NK-92 treated with Interleukin-12 subunit alpha and Interleukin-12 subunit beta, amount 100 ng/mL, for 24 hours (cell line): ENCODE results near the gene HMGCL.
"Not testable (repeated sequence)": the region's sequence is repeated elsewhere in the genome, so short reads cannot be mapped to it uniquely, and the experiment has no call there.

Source experiments
- DNase-seq: peaks from one replicate; lab custom pipeline; 2025; lab: John Stamatoyannopoulos, UW

The HMGCL gene

DNA sequence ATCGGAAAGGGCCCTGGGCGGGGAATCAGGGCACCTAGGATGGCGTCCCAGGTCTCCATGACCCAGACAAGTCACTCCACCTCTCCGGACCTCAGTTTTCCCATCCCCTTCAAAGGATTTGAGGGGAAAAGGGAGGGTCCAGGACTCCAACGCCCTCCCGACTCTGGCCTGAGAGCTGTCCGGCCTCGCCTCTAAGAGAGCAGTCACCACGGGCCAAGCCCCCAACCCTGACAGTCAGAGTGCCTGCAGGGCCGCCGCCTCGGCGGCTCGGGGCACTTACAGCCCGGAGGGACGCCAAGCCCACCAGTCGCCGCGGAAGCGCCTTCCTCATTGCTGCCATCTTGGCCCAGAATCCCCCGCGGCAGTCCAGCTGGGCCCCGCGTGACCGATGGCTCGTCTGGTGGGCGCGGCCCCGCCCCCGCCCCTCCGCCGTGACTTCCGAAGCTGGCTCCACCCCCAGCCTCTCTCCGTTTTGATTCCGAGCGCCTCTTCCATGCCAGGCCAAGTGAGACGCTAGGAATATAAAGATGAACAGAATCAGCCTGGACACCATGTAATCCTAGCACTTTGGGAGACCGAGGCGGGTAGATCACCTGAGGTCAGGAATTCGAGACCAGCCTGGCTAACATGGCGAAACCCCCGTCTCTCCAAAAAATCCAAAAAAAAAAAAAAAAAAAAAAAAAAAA, at the start of gene HMGCL:
Gene HMGCL, minus strand, starts transcription at position 354 of the 686 bp plus-strand sequence. Its CDS starts 14 bp downstream, at position 340.
- DNase-seq = peak; percentile 82

DNA sequence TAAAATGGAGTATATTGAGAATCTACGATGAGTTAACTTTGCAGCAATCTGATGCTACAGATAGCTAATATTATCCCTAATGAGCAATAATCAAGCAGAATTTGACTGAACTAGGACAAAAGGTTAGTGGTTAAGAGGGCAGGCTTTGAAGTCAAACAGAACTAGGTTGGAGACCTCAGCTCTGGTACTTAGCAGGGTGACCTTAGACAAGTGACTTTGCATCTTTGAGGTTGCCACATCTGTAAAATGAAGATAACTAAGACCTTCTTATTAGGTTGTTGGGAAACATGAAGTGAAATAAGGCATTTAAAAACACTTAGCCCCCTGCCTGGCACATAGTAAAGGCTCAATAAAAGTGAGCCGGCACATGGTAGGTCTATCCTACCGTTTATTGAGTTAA, 47.2 kb upstream of the HMGCL start:
- no peak for DNase-seq

DNA sequence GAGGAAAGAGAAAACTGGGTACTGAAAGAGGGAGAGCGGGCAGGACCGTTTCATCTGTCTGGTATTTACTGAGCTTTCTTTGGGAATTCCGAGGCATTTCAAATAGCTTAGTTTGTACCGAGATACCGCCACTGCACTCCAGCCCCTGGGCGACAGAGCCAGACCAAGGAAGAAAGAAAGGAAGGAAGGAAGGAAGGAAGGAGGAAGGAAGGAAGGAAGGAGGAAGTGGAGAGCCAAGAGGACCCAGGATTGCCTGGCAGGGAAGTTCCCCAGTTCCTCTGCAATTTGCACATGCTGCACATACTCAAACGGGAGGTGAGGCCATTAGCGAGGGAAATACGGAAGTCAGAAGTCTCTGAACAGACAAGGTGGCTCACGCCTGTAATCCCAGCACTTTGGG, 43.8 kb upstream of the HMGCL start:
- no peak for DNase-seq

DNA sequence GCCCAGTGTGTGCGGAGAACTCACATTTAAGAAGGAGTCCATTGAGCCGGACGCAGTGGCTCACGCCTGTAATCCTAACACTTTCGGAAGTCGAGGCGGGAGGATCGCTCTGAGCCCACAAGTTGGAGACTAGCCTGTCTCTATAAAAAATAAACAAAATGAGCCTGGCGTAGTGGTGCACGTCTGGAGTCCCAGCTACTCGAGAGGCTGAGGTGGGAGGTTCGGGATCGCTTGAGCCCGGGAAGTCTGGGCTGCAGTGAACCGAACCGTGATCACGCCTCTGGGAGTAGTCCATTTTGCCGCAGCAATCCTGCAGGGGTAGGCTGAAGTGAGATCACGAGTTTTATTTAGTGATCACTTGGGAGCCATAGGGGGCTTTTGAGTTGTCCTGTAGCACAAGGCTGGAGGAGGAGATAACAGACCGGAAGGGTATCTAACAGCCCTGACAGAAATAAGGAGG, 43.4 kb upstream of the HMGCL start:
- no peak for DNase-seq

DNA sequence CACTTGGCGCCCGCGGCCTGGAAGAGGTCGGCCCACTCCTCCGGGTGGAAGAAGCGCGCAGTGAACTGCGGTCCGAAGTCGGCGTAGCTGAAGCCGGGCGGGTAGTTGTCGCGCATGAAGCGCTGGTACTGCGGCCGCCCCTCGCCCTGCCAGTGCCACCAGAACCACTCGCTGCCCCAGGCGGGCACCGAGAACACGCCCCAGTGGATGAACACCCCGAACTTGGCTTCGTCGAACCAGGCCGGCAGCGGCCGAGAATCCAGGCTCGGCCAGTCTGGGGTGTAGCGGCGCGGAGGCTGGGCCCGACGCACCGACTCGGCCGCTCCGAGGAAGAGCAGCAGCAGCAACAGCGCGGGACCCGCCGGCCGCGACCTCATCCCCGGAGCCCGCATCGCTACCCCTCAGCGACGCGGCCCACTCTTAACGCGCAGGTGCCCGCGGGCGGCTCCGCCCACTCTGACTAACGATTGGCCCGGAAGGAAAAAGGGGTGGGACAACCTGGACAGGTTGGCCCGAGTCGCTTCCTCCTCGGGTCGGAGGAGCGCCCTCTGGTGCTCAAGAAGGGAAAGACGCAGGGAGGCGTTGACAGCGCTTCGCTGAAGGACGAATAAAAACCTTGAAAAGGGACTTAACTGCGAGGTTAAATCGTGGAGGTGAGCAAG, 42.8 kb upstream of the HMGCL start, which contains the start of gene FUCA1:
Gene FUCA1, minus strand, starts transcription at position 396 of the 662 bp plus-strand sequence. Its CDS starts 4 bp downstream, at position 392.
- DNase-seq = no peak

DNA sequence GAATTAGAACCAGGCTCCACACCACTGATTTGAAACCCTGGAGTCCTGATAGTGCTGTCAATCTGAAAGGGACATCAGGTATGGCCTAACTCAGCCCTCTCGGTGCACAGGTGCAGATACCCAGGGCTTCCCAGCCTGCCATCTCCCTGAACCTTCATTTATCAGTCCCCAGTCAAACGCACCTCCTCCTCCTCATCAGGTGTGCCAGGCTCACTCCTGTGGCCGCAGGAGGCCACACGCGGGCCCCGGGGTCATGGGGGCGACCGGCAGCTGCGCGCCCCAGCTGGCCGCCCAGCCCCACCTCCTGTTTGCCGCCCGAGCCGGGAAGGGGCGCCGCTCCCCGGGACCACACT, 42.3 kb upstream of the HMGCL start:
- no peak for DNase-seq

DNA sequence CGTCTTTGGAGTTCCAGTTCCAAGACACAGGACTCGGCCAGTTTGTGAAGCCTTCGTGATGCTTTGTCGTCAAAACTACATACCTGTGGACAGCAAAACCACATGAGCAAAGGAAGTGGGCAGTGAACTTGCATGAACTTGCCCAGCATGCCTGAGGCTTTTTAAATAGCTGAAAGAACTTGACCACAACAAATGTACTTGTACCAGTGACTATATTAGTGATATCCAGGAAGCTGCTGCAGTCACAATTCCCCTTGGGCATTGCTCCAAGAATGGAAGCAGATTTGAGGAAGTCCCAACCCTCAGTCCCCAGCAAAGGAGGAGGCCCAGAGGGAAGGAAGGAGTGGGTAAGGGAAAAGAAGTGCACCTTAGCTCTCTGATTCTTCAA, 40.3 kb upstream of the HMGCL start:
- DNase-seq = peak; percentile 16

DNA sequence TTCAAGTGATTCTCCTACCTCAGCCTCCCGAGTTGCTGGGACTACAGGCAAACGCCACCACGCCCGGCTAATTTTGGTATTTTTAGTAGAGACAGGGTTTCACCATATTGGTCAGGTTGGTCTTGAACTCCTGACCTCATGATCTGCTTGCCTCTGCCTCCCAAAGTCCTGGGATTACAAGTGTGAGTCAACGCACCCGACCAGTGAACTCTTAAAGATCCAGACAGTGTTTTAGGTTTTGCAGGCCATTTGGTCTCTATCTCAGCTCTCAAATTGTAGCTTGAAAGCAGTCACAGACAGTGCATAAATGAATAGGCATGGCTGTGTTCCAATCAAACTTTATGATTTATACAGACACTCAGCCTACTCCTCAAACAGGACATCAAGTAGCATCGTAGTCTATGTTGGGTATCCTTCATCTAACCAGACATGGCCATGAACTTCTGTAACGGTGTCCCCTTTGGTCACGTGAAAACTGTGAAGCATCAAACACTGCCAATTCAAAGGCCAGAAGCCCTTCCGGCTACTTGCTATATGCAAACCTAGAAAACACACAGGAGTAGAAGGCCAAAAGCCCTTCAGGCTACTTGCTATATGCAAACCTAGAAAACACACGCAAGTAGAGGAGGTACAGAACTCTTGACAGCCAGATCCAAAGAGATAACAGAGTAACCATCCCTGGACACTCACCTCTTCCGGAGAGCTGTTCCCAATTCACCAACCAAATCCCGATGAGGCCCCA, 39.7 kb upstream of the HMGCL start:
- DNase-seq = no peak

DNA sequence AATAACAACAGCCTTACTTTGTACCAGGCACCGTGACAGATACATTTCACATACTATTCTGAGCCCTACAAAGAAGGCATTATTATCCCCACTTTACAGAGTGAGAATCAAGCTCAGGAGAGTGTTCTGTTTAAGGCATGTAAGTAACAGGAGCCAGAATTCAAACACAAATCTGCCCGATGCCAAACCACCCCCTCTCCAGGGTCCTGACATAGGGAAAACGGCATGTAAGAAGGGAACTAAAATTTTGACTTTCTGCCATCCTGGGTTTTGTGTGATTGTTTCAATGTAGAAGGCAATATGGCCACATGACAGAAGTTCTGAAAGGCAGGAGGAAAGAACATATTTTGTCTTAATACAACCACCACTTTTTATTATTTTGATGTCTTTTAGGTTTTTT, 37.4 kb upstream of the HMGCL start:
- no peak for DNase-seq

DNA sequence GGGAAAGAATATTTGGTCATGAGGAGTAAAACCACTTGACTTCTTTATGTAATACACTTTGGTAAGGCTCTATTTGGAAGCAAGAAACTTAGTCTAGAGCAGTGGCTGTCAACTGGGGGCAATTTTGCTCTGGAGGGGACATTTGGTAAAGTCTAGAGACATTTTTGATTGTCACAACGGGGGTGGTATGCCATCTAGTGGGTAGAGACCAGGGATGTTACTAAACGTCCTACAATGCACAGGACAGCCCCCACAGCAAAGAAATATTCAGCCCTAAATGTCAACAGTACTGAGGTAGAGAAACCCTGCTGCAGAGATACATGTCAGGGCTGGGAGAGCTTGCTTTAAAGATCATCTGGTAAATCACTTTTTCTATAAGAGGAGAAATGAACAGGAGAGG, 29.3 kb upstream of the HMGCL start:
- DNase-seq = peak; percentile 23

DNA sequence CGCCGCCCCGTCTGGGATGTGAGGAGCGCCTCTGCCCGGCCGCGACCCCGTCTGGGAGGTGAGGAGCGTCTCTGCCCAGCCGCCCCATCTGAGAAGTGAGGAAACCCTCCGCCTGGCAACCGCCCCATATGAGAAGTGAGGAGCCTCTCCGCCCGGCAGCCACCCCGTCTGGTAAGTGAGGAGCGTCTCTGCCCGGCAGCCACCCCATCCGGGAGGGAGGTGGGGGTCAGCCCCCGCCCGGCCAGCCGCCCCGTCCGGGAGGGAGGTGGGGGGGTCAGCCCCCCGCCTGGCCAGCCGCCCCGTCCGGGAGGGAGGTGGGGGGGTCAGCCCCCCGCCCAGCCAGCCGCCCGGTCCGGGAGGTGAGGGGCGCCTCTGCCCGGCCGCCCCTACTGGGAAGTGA, 27.9 kb upstream of the HMGCL start:
- not testable (repeated sequence) for DNase-seq

DNA sequence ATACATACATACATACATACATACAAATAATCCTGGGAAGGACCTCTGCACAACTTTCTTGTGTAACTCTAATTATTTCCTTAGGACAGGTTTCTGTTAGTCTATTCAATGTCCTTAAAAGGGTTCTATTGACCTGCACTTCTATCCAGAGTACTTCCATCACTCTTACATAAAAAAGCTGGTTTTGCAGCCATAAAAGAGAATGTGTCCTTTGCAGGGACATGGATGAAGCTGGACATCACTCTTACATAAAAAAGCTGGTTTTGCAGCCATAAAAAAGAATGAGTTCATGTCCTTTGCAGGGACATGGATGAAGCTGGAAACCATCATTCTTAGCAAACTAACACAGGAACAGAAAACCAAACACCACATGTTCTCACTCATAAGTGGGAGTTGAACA, 26.2 kb upstream of the HMGCL start:
- DNase-seq = not testable (repeated sequence)

DNA sequence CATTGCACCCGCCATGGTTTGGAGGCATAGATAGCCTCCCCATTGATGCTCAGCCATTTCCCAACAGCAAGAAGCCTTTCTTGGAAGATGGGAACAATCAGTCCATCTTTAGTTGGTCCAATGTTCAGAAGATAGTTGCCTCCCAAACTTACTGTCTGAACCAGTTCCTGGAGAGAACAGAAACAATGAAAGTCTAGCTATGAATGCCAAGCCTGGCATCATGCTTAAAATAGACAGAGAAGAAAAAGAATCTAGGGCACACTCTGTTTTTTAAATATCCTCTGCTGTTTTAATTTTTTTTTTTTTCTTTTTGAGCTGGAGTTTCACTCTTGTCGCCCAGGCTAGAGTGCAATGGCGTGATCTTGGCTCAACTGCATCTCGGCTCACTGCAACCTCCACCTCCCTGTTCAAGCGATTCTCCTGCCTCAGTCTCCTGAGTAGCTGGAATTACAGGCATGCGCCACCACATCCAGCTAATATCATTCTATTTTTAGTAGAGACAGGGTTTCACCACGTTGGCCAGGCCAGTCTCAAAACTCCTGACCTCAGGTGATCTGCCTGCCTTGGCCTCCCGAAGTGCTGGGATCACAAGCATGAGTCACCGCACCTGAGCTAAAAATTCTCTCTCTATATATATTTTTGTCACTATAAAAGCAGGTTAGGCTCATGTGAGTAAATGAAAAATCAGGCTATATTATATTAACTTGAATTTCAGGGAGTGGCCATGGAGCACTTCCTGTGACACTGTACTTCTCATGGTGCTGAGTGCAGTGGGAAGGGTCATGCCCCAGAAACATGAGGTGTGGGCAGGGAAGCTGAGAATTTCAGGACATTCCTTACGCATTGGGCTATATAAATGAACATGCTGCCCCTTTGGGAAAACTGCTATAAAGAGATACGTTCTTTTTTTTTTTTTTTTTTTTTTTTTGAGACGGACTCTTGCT, 23.7 kb upstream of the HMGCL start:
- no peak for DNase-seq

DNA sequence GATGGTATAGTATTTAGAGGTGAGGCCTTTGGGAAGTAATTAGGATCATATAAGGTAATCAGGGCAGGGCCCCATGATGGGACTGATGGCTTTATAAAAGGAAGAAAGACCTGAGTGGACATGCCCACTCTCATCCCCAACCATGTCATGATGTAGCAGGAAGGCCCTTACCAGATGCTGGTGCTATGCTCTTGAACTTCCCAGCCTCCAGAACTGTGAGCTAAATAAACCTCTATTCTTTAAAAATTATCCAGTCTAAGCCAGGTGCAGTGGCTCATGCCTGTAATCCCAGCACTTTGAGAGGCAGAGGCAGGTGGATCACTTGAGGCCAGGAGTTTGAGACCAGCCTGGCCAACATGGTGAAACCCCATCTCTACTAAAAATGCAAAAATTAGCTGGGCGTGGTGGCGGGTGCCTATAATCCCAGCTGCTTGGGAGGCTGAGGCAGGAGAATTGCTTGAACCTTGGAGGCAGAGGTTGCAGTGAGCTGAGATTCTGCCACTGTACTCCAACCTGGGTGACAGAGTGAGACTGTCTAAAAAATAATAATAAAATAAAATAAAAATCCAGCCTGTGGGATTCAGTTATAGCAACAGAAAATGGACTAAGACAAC, 22.4 kb upstream of the HMGCL start:
- not testable (repeated sequence) for DNase-seq

DNA sequence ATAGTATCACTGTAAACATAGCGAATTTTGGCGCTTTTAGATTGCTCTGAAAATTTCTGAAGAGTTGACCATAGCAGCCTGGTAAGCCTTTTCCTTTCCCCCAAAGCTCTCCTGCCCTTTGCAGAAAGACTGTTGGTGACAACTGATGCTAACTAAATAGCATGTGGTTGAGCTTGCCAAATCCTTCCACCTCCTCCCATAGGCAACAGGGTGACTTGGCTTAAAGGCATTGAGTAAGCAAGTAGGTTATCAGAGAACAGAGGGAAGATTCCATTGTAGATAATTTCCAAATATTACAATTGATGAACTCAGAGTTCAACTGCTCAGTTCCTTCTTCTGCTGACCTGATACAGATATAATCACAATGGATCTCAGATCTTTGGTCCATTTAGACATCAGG, 19.9 kb upstream of the HMGCL start:
- DNase-seq = no peak

DNA sequence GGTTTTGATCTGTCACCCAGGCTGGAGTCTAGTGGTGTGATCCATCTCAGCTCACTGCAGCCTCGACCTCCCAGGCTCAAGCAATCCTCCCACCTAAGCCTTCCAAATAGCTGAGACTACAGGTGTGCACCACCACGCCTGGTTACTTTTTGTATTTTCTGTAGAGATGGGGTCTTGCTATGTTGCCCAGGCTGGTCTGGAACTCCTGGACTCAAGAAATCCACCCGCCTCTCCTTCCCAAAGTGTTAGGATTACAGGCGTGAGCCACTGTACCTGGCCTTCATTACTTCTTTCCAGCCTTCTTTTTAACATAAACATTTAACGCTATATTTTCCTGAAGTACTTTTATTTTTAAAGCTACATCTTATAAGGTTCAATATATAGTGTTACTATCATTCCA, 18.4 kb upstream of the HMGCL start:
- DNase-seq = no peak

DNA sequence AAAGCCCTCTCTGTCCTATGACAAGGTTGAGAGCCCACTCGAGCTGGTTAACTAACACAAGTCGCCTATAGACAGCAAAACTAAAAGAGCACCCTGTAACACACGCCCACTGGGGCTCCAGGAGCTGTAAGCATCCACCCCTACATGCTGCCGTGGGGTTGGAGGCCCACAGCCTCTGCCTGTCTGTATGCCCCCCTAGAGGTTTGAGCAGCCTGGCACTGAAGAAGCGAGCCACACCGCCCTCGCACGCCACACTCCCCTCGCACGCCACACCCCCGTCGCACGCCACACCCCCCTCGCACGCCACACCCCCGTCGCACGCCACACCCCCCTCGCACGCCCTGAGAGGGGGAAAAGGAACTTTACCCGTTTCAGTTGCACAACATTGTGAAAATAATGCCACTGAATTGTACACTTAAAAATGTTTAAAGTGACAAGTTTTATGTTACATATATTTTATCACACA, 13.2 kb upstream of the HMGCL start:
- DNase-seq = peak; percentile 71

DNA sequence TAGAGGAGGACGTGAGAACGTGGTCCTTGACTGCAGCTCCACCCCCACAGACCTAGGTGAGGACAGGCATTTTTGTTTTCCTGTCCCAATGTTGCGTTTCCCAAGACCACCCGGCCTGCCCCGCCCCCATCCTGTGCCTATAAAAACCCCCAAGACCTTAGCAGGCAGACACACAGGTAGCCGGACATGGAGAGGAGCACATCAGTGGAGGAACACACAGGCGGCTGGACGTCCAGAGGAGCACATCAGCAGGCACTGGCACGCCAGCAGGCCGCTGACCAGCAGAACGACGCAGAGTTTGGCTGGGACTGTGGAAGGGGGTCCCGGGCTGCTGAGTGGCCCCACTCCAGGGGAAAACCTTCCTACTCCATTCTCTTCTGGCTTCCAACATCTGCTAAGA, 12.7 kb upstream of the HMGCL start:
- DNase-seq = no peak

DNA sequence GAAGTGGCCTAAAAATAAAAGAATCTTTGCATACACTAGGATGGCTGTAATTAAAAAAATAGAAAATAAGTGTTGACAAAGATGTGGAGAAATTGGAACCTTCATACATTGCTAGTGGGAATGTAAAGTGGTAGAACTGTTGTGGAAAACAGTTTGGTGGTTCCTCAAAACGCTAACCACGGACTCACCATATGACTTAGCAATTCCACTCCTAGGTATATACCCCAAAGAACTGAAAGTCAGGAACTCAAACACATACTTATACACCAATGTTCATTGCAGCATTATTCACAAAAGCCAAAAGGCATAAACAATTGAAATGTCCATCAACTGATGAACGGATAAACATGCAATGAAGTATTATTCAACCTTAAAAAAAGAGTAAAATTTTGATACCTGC, 10.8 kb upstream of the HMGCL start:
- no peak for DNase-seq

DNA sequence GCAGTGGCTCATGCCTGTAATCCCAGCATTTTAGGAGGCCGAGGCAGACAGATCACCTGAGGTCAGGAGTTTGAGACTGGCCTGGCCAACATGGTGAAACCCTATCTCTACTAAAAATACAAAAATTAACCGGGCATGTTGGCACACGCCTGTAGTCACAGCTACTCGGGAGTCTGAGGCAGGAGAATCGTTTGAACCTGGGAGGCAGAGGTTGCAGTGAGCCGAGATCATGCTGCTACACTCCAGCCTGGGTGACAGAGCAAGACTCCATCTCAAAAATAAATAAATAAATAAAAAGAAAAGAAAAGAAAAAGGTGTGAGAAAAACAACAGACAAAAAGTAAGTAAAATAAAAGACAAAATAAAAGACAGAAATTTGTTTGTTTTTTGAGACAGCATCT, 8.9 kb upstream of the HMGCL start:
- DNase-seq = not testable (repeated sequence)

DNA sequence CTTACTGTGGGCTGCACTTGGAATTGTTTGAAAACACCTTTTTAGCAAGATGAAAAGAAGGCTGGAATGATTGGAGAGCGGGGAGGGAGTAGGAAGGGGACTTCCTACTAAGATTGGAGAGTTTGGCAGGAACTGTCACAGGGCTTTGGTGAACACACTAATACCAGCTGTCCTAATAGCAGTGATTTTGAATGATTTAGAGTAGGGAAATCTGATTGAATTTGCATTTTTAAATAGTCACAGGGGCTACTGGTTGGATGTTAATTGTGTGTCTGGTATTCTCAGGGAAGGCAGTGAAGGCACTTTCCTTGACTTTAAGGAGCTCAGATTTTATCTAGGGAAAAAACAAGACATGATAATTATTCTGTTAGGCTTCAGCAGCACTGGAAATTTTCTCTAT, 2.5 kb upstream of the HMGCL start:
- DNase-seq = no peak
